ENCODE results near the gene ARMCX2. TPM values are rescaled to one million over a fixed set of nuclear protein-coding genes. Genes with fewer than 3 reads are reported as not detected.

ARMCX2 gene
- polyA plus RNA-seq, 1 of the 3 experiments (the other 2 are of a cell fraction): 32.9 TPM

- Histone ChIP-seq H3K36me3 (replicated peaks in 1 of 2; ENCODE audit: control insufficient read depth in 1 of 2, insufficient read depth in 2 of 2, low read length in 1 of 2) (peaks cover 0 to 15% of the 10 kb centered on the region in 2 experiments), H2AFZ (ENCODE audit: low read depth) (peak overlapping the region; percentile 90; the same call in 1 of the 2 replicates), H3K4me1 (ENCODE audit: control insufficient read depth in 1 of 2, insufficient read depth in 2 of 2, low read depth in 1 of 2, low read length in 1 of 2) (peaks cover 0 to 5% of the 10 kb centered on the region in 2 experiments; a peak in 1 of 4 replicates), H4K20me1 (ENCODE audit: insufficient read depth) (no peaks in the 10 kb centered on the region), H3F3A (replicated peaks; ENCODE audit: insufficient read depth) (peaks cover 9% of the 10 kb centered on the region), H3K9me3 (no peaks in the 10 kb centered on the region), H3K27me3 (ENCODE audit: insufficient read depth) (peaks cover 9% of the 10 kb centered on the region; the same call in 1 of the 2 replicates), H3K9ac (peak overlapping the region; percentile 64; the same call in 1 of the 2 replicates), H3K27ac (ENCODE audit: low read depth in 2 of 2, low read length in 1 of 2) (peak overlapping the region; percentile 33 to 72; a peak in 3 of 4 replicates), H3K4me2 (peak overlapping the region; percentile 76), H3K9me2 (no peaks in the 10 kb centered on the region), H3K4me3 (ENCODE audit: low read depth in 2 of 2, low read length in 1 of 2) (peak overlapping the region; percentile 64 to 69), H3K79me2 (ENCODE audit: insufficient read depth) (no peaks in the 10 kb centered on the region; the same call in 1 of the 2 replicates)
- 8% methylated on average over 25 of the region's 38 CpGs for WGBS (ENCODE audit: low lambda C conversion rate)
- POLR2A ChIA-PET: interaction anchor here (1.2 kb wide), 1 partner anchor 18 kb away, joined by 5 read pairs; no protein-coding TSS in a partner anchor
- peak; percentile 82 for TF ChIP-seq YY1 (IDR thresholded peaks at IDR 0.05; ENCODE audit: low read depth)
- TF ChIP-seq POLR2AphosphoS5 (IDR thresholded peaks at IDR 0.05; ENCODE audit: low read depth, low read length): peak; percentile 43; the same call in 1 of the 2 replicates
- TF ChIP-seq NRF1 (IDR thresholded peaks at IDR 0.05; ENCODE audit: low read depth, low read length): peak; percentile 75
- TF ChIP-seq JUND (IDR thresholded peaks at IDR 0.05): no peak
- peak; percentile 84 for DNase-seq
- CTCF ChIA-PET: interaction anchor here (1.3 to 1.5 kb wide), 2 partner anchors 10 to 42 kb away, joined by 3 to 4 read pairs; no protein-coding TSS in a partner anchor
Measured at GRCh38 chrX:101658661-101659491, 774 bp downstream of the ARMCX2 start.

GRCh38 chrX:101657495-101657894 is 2.2 kb downstream of the ARMCX2 start:
- peaks cover 0 to 15% of the 10 kb centered on the region in 2 experiments for H3K36me3 ChIP-seq (replicated peaks in 1 of 2; ENCODE audit: control insufficient read depth in 1 of 2, insufficient read depth in 2 of 2, low read length in 1 of 2)
- CTCF ChIA-PET: no interaction called here
- no peak overlapping the region for H3K9ac ChIP-seq
- WGBS (ENCODE audit: low lambda C conversion rate): 52% methylated on average over 12 of the region's 12 CpGs
- H3K79me2 ChIP-seq (ENCODE audit: insufficient read depth): no peaks in the 10 kb centered on the region; the same call in 1 of the 2 replicates
- no peak overlapping the region for H2AFZ ChIP-seq (ENCODE audit: low read depth)
- peaks cover 0 to 5% of the 10 kb centered on the region in 2 experiments; a peak in 1 of 4 replicates for H3K4me1 ChIP-seq (ENCODE audit: control insufficient read depth in 1 of 2, insufficient read depth in 2 of 2, low read depth in 1 of 2, low read length in 1 of 2)
- no peaks in the 10 kb centered on the region for H3K9me3 ChIP-seq
- no peak overlapping the region for H3K27ac ChIP-seq (ENCODE audit: low read depth in 2 of 2, low read length in 1 of 2)
- peaks cover 9% of the 10 kb centered on the region; the same call in 1 of the 2 replicates for H3K27me3 ChIP-seq (ENCODE audit: insufficient read depth)
- H3K4me3 ChIP-seq (ENCODE audit: low read depth in 2 of 2, low read length in 1 of 2): no peak overlapping the region
- DNase-seq: no peak
- H3F3A ChIP-seq (replicated peaks; ENCODE audit: insufficient read depth): peaks cover 9% of the 10 kb centered on the region
- no peaks in the 10 kb centered on the region for H4K20me1 ChIP-seq (ENCODE audit: insufficient read depth)
- POLR2A ChIA-PET: no interaction called here
- H3K9me2 ChIP-seq: no peaks in the 10 kb centered on the region
- TF ChIP-seq NFIC (IDR thresholded peaks at IDR 0.05; ENCODE audit: borderline replicate concordance): no peak
- TF ChIP-seq MXI1 (IDR thresholded peaks at IDR 0.05; ENCODE audit: low read depth, low read length): no peak
- H3K4me2 ChIP-seq: no peak overlapping the region

GRCh38 chrX:101656817-101657216 is 2.8 kb downstream of the ARMCX2 start:
- peaks cover 9% of the 10 kb centered on the region; the same call in 1 of the 2 replicates for H3K27me3 ChIP-seq (ENCODE audit: insufficient read depth)
- H3K79me2 ChIP-seq (ENCODE audit: insufficient read depth): no peaks in the 10 kb centered on the region; the same call in 1 of the 2 replicates
- DNase-seq: no peak
- H3K4me2 ChIP-seq: no peak overlapping the region
- H3K36me3 ChIP-seq (replicated peaks in 1 of 2; ENCODE audit: control insufficient read depth in 1 of 2, insufficient read depth in 2 of 2, low read length in 1 of 2): peaks cover 0 to 15% of the 10 kb centered on the region in 2 experiments
- ChIA-PET CTCF (no interaction called here), POLR2A (no interaction called here)
- H2AFZ ChIP-seq (ENCODE audit: low read depth): no peak overlapping the region
- 60% methylated on average over 1 of the region's 13 CpGs for WGBS (ENCODE audit: low lambda C conversion rate)
- peaks cover 9% of the 10 kb centered on the region for H3F3A ChIP-seq (replicated peaks; ENCODE audit: insufficient read depth)
- H3K9me2 ChIP-seq: no peaks in the 10 kb centered on the region
- no peak overlapping the region for H3K4me3 ChIP-seq (ENCODE audit: low read depth in 2 of 2, low read length in 1 of 2)
- no peak overlapping the region for H3K9ac ChIP-seq
- no peaks in the 10 kb centered on the region for H3K9me3 ChIP-seq
- peaks cover 0 to 5% of the 10 kb centered on the region in 2 experiments; a peak in 1 of 4 replicates for H3K4me1 ChIP-seq (ENCODE audit: control insufficient read depth in 1 of 2, insufficient read depth in 2 of 2, low read depth in 1 of 2, low read length in 1 of 2)
- no peak overlapping the region for H3K27ac ChIP-seq (ENCODE audit: low read depth in 2 of 2, low read length in 1 of 2)
- TF ChIP-seq USF2 (IDR thresholded peaks at IDR 0.05; ENCODE audit: borderline replicate concordance, low read depth, low read length) (no peak), FOSL2 (IDR thresholded peaks at IDR 0.05; ENCODE audit: borderline replicate concordance, low read depth) (no peak), TEAD4 (IDR thresholded peaks at IDR 0.05; ENCODE audit: borderline replicate concordance, insufficient read depth) (no peak), RCOR1 (IDR thresholded peaks at IDR 0.05; ENCODE audit: low read length) (no peak), RFX5 (IDR thresholded peaks at IDR 0.05; ENCODE audit: low read length) (no peak), GABPA (IDR thresholded peaks at IDR 0.05; ENCODE audit: low read depth) (no peak)
- H4K20me1 ChIP-seq (ENCODE audit: insufficient read depth): no peaks in the 10 kb centered on the region
